ENCODE measurements around the gene FRMPD1. TPM values are rescaled to one million over a fixed set of nuclear protein-coding genes. Genes with fewer than 3 reads are reported as not detected.

Gene FRMPD1
- total and polyA plus RNA-seq, 2 donors from 2014 or later, result 0.19 to 0.90 TPM

- TF ChIP-seq CTCF (IDR thresholded peaks at IDR 0.05; ENCODE audit: borderline replicate concordance, extremely low read depth, insufficient read depth), result no peak
- H3K4me1 ChIP-seq (ENCODE audit: control insufficient read depth in 2 of 3, insufficient read depth in 2 of 3, low read depth in 1 of 3, low read length in 3 of 3), result no peaks in the 10 kb centered on the region
- H3K4me3 ChIP-seq (ENCODE audit: low read length in 3 of 3), result no peak overlapping the region
- no peak for FAIRE-seq
- intact Hi-C loops (cut with DNase I), result no loop called here
- no peak overlapping the region for H3K27ac ChIP-seq (ENCODE audit: low read depth in 2 of 2, low read length in 2 of 2)
- no peak for DNase-seq
- peaks cover 2 to 19% (median 15%) of the 10 kb centered on the region in 3 donors for H3K36me3 ChIP-seq (ENCODE audit: control insufficient read depth in 2 of 3, insufficient read depth in 3 of 3, low read length in 3 of 3)
- H3K9me3 ChIP-seq (ENCODE audit: control insufficient read depth in 2 of 3, insufficient read depth in 1 of 3, low read length in 3 of 3), result no peaks in the 10 kb centered on the region
- H3K27me3 ChIP-seq (ENCODE audit: control insufficient read depth, insufficient read depth, low read length), result no peaks in the 10 kb centered on the region
- no peak overlapping the region for H3K9ac ChIP-seq (ENCODE audit: low read length in 3 of 3)
These were observed 124.6 kb downstream of the FRMPD1 start for GRCh38 chr9:37775216-37775919.

- Histone ChIP-seq H3K27ac (ENCODE audit: low read depth in 2 of 2, low read length in 2 of 2) (no peak overlapping the region), H3K4me3 (ENCODE audit: low read length in 3 of 3) (no peak overlapping the region), H3K27me3 (ENCODE audit: control insufficient read depth, insufficient read depth, low read length) (no peaks in the 10 kb centered on the region), H3K36me3 (ENCODE audit: control insufficient read depth in 2 of 3, insufficient read depth in 3 of 3, low read length in 3 of 3) (peaks cover 4 to 28% (median 21%) of the 10 kb centered on the region in 3 donors), H3K9ac (ENCODE audit: low read length in 3 of 3) (no peak overlapping the region), H3K4me1 (ENCODE audit: control insufficient read depth in 2 of 3, insufficient read depth in 2 of 3, low read depth in 1 of 3, low read length in 3 of 3) (peaks cover 0 to 2% (median 0%) of the 10 kb centered on the region in 3 donors), H3K9me3 (ENCODE audit: control insufficient read depth in 2 of 3, insufficient read depth in 1 of 3, low read length in 3 of 3) (no peaks in the 10 kb centered on the region)
- no peak for TF ChIP-seq CTCF (IDR thresholded peaks at IDR 0.05; ENCODE audit: borderline replicate concordance, extremely low read depth, insufficient read depth)
- no peak for FAIRE-seq
- no peak for DNase-seq
- intact Hi-C loops (cut with DNase I), result no loop called here
These were observed 125.6 kb downstream of the FRMPD1 start for GRCh38 chr9:37776328-37776727.

- DNase-seq (no peak), FAIRE-seq (no peak)
- H3K9ac ChIP-seq (ENCODE audit: low read length in 3 of 3), result no peak overlapping the region
These were observed 127.8 kb downstream of the FRMPD1 start for GRCh38 chr9:37778534-37778933.

More at GRCh38 chr9:37778534-37778933, 127.8 kb downstream of the FRMPD1 start:
- intact Hi-C loops (cut with DNase I), result no loop called here
- Histone ChIP-seq H3K9me3 (ENCODE audit: control insufficient read depth in 2 of 3, insufficient read depth in 1 of 3, low read length in 3 of 3) (no peaks in the 10 kb centered on the region), H3K27me3 (ENCODE audit: control insufficient read depth, insufficient read depth, low read length) (no peaks in the 10 kb centered on the region), H3K36me3 (ENCODE audit: control insufficient read depth in 2 of 3, insufficient read depth in 3 of 3, low read length in 3 of 3) (peaks cover 10 to 47% (median 37%) of the 10 kb centered on the region in 3 donors), H3K4me3 (ENCODE audit: low read length in 3 of 3) (no peak overlapping the region), H3K4me1 (ENCODE audit: control insufficient read depth in 2 of 3, insufficient read depth in 2 of 3, low read depth in 1 of 3, low read length in 3 of 3) (peaks cover 0 to 5% (median 0%) of the 10 kb centered on the region in 3 donors), H3K27ac (ENCODE audit: low read depth in 2 of 2, low read length in 2 of 2) (no peak overlapping the region)
- no peak for TF ChIP-seq CTCF (IDR thresholded peaks at IDR 0.05; ENCODE audit: borderline replicate concordance, extremely low read depth, insufficient read depth)

Data from kidney (tissue), 14 donors.